Measurements from ENCODE around the gene PDE11A. TPM values are rescaled to one million over a fixed set of nuclear protein-coding genes. Genes with fewer than 3 reads are reported as not detected.

PDE11A gene
- total and polyA plus RNA-seq, 2 experiments from 2014 or later: 0.08 to 0.73 TPM

GRCh38 chr2:177593402-177593801 lies 479.2 kb downstream of the PDE11A start (continued):
- TF ChIP-seq ZNF462 (CRISPR knock-in tag; IDR thresholded peaks at IDR 0.05) (no peak), CREB1 (CRISPR knock-in tag; IDR thresholded peaks at IDR 0.05; ENCODE audit: low read depth) (no peak), EZH2 (IDR thresholded peaks at IDR 0.05; ENCODE audit: low read depth, unreplicated experiment) (no peak), ZNF331 (CRISPR knock-in tag; IDR thresholded peaks at IDR 0.05; ENCODE audit: low read depth) (no peak), EZH2phosphoT487 (IDR thresholded peaks at IDR 0.05; ENCODE audit: unreplicated experiment) (no peak), ZNF114 (CRISPR knock-in tag; IDR thresholded peaks at IDR 0.05) (no peak)

GRCh38 chr2:177592945-177593344 lies 479.6 kb downstream of the PDE11A start:
- Mint-ChIP-seq H3K4me1 (peaks cover 16% of the 10 kb centered on the region), H3K27ac (no peak overlapping the region), H3K36me3 (ENCODE audit: low read depth) (no peaks in the 10 kb centered on the region), H3K27me3 (ENCODE audit: insufficient read depth, low read depth, poor library complexity) (peaks cover 1% of the 10 kb centered on the region), H3K9me3 (no peaks in the 10 kb centered on the region), H3K4me3 (no peak overlapping the region)
- ATAC-seq (no peak), DNase-seq (ENCODE audit: low spot score) (no peak)
- no peaks in the 10 kb centered on the region for H4K20me1 ChIP-seq (replicated peaks; ENCODE audit: insufficient read depth)
- H2AFZ ChIP-seq: no peak overlapping the region
- no peak overlapping the region for H3K4me2 ChIP-seq
- H3K9me2 ChIP-seq (ENCODE audit: insufficient read depth): no peaks in the 10 kb centered on the region
- H3K4me3 ChIP-seq: no peak overlapping the region
- H3K79me2 ChIP-seq (replicated peaks; ENCODE audit: insufficient read depth): no peaks in the 10 kb centered on the region
- no peaks in the 10 kb centered on the region for H3K36me3 ChIP-seq (ENCODE audit: insufficient read depth)
- no peak overlapping the region for H3K27ac ChIP-seq (ENCODE audit: low read depth)
- no peaks in the 10 kb centered on the region for H3F3A ChIP-seq (replicated peaks; ENCODE audit: low read depth)
- no peaks in the 10 kb centered on the region for H3K27me3 ChIP-seq (ENCODE audit: insufficient read depth)
- H3K4me1 ChIP-seq (ENCODE audit: insufficient read depth): peaks cover 15% of the 10 kb centered on the region
- TF ChIP-seq ZNF114 (CRISPR knock-in tag; IDR thresholded peaks at IDR 0.05) (no peak), EZH2phosphoT487 (IDR thresholded peaks at IDR 0.05; ENCODE audit: unreplicated experiment) (no peak), CTCF (conservative IDR thresholded peaks at IDR 0.05; ENCODE audit: low read depth in 2 of 2) (no peak), NANOG (IDR thresholded peaks at IDR 0.05; ENCODE audit: borderline replicate concordance) (no peak)
